ENCODE measurements around the gene NR1H2. TPM values are rescaled to one million over a fixed set of nuclear protein-coding genes. Genes with fewer than 3 reads are reported as not detected.

The NR1H2 gene
- total and polyA plus RNA-seq, 10 of the 15 experiments (the other 5 are each of a cell fraction or from before 2014, with no cell fraction given), result 0.05 to 54.2 (median 35.1) TPM

DNA sequence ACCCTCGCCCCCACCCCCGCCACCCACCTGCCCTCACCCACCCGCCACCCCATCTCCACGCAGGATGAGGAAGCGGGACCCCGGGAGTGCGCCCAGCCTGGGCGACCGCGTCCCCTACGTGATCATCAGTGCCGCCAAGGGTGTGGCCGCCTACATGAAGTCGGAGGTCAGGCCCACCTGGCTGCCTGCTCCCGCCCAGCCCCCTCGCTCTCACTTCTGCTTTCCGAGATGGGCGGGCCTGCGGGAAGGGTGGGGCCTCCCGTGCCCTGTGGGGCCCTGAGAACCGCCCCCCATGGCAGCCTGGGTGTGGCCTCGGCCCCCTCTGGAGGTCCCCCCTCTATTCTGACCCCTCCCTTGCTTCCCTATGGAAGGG lies 39.4 kb downstream of the NR1H2 start (continued):
- peak; percentile 46; the same call in 1 of the 2 replicates for TF ChIP-seq EED (IDR thresholded peaks at IDR 0.05; ENCODE audit: low read depth)
- no peak for TF ChIP-seq SIX5 (IDR thresholded peaks at IDR 0.05; ENCODE audit: low read depth, low read length, severe bottlenecking)
- no peak for TF ChIP-seq FOS (IDR thresholded peaks at IDR 0.05; ENCODE audit: borderline replicate concordance, extremely low read depth, insufficient read length)
- peak; percentile 86 for TF ChIP-seq PAX5 (IDR thresholded peaks at IDR 0.05; ENCODE audit: borderline replicate concordance, low read depth, low read length)
- peak; percentile 54; the same call in 1 of the 2 replicates for TF ChIP-seq CBFB (IDR thresholded peaks at IDR 0.05; ENCODE audit: low read depth)
- TF ChIP-seq EP300 (IDR thresholded peaks at IDR 0.05; ENCODE audit: borderline replicate concordance in 1 of 2, control insufficient read depth in 1 of 2, low read depth in 2 of 2, low read length in 2 of 2), result peak; percentile 26 to 67; a peak in 2 of 4 replicates
- TF ChIP-seq EGR1 (IDR thresholded peaks at IDR 0.05; ENCODE audit: borderline replicate concordance in 1 of 2, low read depth in 2 of 2, low read length in 2 of 2), result peak in 1 of 2 experiments; percentile 59; a peak in 2 of 3 replicates
- TF ChIP-seq SMC3 (IDR thresholded peaks at IDR 0.05; ENCODE audit: borderline replicate concordance, low read length), result no peak
- TF ChIP-seq, protein P1, sequence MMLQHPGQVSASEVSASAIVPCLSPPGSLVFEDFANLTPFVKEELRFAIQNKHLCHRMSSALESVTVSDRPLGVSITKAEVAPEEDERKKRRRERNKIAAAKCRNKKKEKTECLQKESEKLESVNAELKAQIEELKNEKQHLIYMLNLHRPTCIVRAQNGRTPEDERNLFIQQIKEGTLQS (IDR thresholded peaks at IDR 0.05; ENCODE audit: borderline replicate concordance, extremely low read depth, low read depth, low read length), result no peak
- 0 out of 4 replicates have a peak, but pooled peaks of 1 of the 2 experiments have one; percentile 63 for TF ChIP-seq SRF (IDR thresholded peaks at IDR 0.05; ENCODE audit: low read depth in 2 of 2, low read length in 2 of 2)
- peak; percentile 77 for TF ChIP-seq CREM (IDR thresholded peaks at IDR 0.05; ENCODE audit: low read depth)
- peak; percentile 79 to 89 for TF ChIP-seq BHLHE40 (IDR thresholded peaks at IDR 0.05; ENCODE audit: borderline replicate concordance in 1 of 2, low read depth in 2 of 2, low read length in 1 of 2)
- peak; percentile 70; the same call in 1 of the 2 replicates for TF ChIP-seq YY1 (IDR thresholded peaks at IDR 0.05; ENCODE audit: low read depth, low read length)
- no peak for TF ChIP-seq TBL1XR1 (IDR thresholded peaks at IDR 0.05; ENCODE audit: low read depth, low read length)
- TF ChIP-seq MEF2A (IDR thresholded peaks at IDR 0.05; ENCODE audit: insufficient read depth, low read depth, low read length), result 0 out of 2 replicates have a peak, but pooled peaks have one; percentile 31
- peak; percentile 90 for TF ChIP-seq CHD2 (IDR thresholded peaks at IDR 0.05; ENCODE audit: borderline replicate concordance, low read depth, low read length)
- TF ChIP-seq POLR2A (IDR thresholded peaks at IDR 0.05; ENCODE audit: low read depth, low read length), result peak; percentile 84
- TF ChIP-seq, protein P2, sequence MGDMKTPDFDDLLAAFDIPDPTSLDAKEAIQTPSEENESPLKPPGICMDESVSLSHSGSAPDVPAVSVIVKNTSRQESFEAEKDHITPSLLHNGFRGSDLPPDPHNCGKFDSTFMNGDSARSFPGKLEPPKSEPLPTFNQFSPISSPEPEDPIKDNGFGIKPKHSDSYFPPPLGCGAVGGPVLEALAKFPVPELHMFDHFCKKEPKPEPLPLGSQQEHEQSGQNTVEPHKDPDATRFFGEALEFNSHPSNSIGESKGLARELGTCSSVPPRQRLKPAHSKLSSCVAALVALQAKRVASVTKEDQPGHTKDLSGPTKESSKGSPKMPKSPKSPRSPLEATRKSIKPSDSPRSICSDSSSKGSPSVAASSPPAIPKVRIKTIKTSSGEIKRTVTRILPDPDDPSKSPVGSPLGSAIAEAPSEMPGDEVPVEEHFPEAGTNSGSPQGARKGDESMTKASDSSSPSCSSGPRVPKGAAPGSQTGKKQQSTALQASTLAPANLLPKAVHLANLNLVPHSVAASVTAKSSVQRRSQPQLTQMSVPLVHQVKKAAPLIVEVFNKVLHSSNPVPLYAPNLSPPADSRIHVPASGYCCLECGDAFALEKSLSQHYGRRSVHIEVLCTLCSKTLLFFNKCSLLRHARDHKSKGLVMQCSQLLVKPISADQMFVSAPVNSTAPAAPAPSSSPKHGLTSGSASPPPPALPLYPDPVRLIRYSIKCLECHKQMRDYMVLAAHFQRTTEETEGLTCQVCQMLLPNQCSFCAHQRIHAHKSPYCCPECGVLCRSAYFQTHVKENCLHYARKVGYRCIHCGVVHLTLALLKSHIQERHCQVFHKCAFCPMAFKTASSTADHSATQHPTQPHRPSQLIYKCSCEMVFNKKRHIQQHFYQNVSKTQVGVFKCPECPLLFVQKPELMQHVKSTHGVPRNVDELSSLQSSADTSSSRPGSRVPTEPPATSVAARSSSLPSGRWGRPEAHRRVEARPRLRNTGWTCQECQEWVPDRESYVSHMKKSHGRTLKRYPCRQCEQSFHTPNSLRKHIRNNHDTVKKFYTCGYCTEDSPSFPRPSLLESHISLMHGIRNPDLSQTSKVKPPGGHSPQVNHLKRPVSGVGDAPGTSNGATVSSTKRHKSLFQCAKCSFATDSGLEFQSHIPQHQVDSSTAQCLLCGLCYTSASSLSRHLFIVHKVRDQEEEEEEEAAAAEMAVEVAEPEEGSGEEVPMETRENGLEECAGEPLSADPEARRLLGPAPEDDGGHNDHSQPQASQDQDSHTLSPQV (IDR thresholded peaks at IDR 0.05), result 0 out of 2 replicates have a peak, but pooled peaks have one; percentile 16
- no peak for TF ChIP-seq NFXL1 (IDR thresholded peaks at IDR 0.05; ENCODE audit: borderline replicate concordance)
- peak; percentile 99 for TF ChIP-seq SPI1 (IDR thresholded peaks at IDR 0.05; ENCODE audit: borderline replicate concordance, insufficient read depth, low read depth, low read length)

All from GM12878 (cell line).